HUES48 (cell line): ENCODE data around the gene SMCR8.

Experiments
- H3K27ac ChIP-seq: one replicate; pipeline ENCODE4 v1.7.0; 2013; ENCODE audit warnings: low read depth, low read length, inconsistent platforms
- H3K27me3 ChIP-seq: 2 replicates; pipeline ENCODE4 v1.6.1; 2013; ENCODE audit warnings: mild to moderate bottlenecking, low read length; ENCODE audit not compliant: control insufficient read depth, insufficient read depth
- H3K36me3 ChIP-seq: 2 replicates; pipeline ENCODE4 v1.6.1; 2013; ENCODE audit warnings: low read length; ENCODE audit not compliant: control insufficient read depth, insufficient read depth
- H3K4me1 ChIP-seq: 2 replicates; pipeline ENCODE4 v1.6.1; 2013; ENCODE audit warnings: mild to moderate bottlenecking, low read length; ENCODE audit not compliant: control insufficient read depth, insufficient read depth
- H3K4me3 ChIP-seq: 2 replicates; pipeline ENCODE4 v1.5.1; 2013; ENCODE audit warnings: mild to moderate bottlenecking, low read depth, low read length
- H3K9ac ChIP-seq: 2 replicates; pipeline ENCODE4 v1.6.1; 2013; ENCODE audit warnings: mild to moderate bottlenecking, low read depth, low read length, moderate library complexity
- H3K9me3 ChIP-seq: 2 replicates; pipeline ENCODE4 v1.6.1; 2013; ENCODE audit warnings: low read length; ENCODE audit not compliant: control insufficient read depth, insufficient read depth

The SMCR8 gene

GRCh38 chr17:18314731-18315561 is at the start of gene SMCR8, which contains the start of gene TOP3A:
Gene SMCR8, plus strand, starts transcription at chr17:18315293. Its CDS starts 497 bp downstream, at chr17:18315790.
Gene TOP3A, minus strand, starts transcription at chr17:18314994. Its CDS starts 216 bp downstream, at chr17:18314778.
- H3K4me1 ChIP-seq = peaks cover 13% of the 10 kb centered on the region
- no peaks in the 10 kb centered on the region for H3K9me3 ChIP-seq
- H3K36me3 ChIP-seq = peaks cover 45% of the 10 kb centered on the region
- H3K9ac ChIP-seq = peak within 1 kb of the TSS; percentile 88
- H3K27ac ChIP-seq = peak within 1 kb of the TSS; percentile 93
- no peaks in the 10 kb centered on the region for H3K27me3 ChIP-seq
- peak within 1 kb of the TSS; percentile 96 for H3K4me3 ChIP-seq

GRCh38 chr17:18267366-18267765 is 47.7 kb upstream of the SMCR8 start:
- H3K36me3 ChIP-seq = peaks cover 35% of the 10 kb centered on the region
- no peak overlapping the region for H3K4me3 ChIP-seq
- 0 out of 2 replicates have a peak, but pooled peaks cover 4% of the 10 kb centered on the region for H3K4me1 ChIP-seq
- no peaks in the 10 kb centered on the region for H3K9me3 ChIP-seq
- no peak overlapping the region for H3K27ac ChIP-seq
- no peaks in the 10 kb centered on the region for H3K27me3 ChIP-seq
- no peak overlapping the region for H3K9ac ChIP-seq

GRCh38 chr17:18267927-18268711 is 47.0 kb upstream of the SMCR8 start:
- Histone ChIP-seq H3K27me3 (no peaks in the 10 kb centered on the region), H3K9ac (0 out of 2 replicates have a peak overlapping the region, but pooled peaks have one; percentile 13), H3K27ac (peak overlapping the region; percentile 55), H3K4me3 (no peak overlapping the region), H3K4me1 (0 out of 2 replicates have a peak, but pooled peaks cover 4% of the 10 kb centered on the region), H3K9me3 (no peaks in the 10 kb centered on the region), H3K36me3 (peaks cover 37% of the 10 kb centered on the region)

- H3K9ac ChIP-seq = no peak overlapping the region
- peaks cover 36% of the 10 kb centered on the region for H3K36me3 ChIP-seq
- no peak overlapping the region for H3K27ac ChIP-seq
These were observed 44.8 kb upstream of the SMCR8 start for GRCh38 chr17:18270046-18270931.

GRCh38 chr17:18277076-18277475 is 38.0 kb upstream of the SMCR8 start:
- H3K9ac ChIP-seq = no peak overlapping the region
- no peaks in the 10 kb centered on the region for H3K27me3 ChIP-seq
- H3K27ac ChIP-seq = no peak overlapping the region
- no peaks in the 10 kb centered on the region for H3K9me3 ChIP-seq
- H3K36me3 ChIP-seq = peaks cover 89% of the 10 kb centered on the region
- H3K4me3 ChIP-seq = no peak overlapping the region
- no peaks in the 10 kb centered on the region for H3K4me1 ChIP-seq

More at GRCh38 chr17:18270046-18270931, 44.8 kb upstream of the SMCR8 start:
- H3K4me1 ChIP-seq = 0 out of 2 replicates have a peak, but pooled peaks cover 4% of the 10 kb centered on the region
- no peaks in the 10 kb centered on the region for H3K9me3 ChIP-seq
- H3K27me3 ChIP-seq = no peaks in the 10 kb centered on the region
- no peak overlapping the region for H3K4me3 ChIP-seq

GRCh38 chr17:18278867-18279266 is 36.2 kb upstream of the SMCR8 start:
- Histone ChIP-seq H3K4me3 (no peak overlapping the region), H3K4me1 (no peaks in the 10 kb centered on the region), H3K36me3 (peaks cover 91% of the 10 kb centered on the region), H3K27ac (no peak overlapping the region), H3K9ac (no peak overlapping the region), H3K9me3 (no peaks in the 10 kb centered on the region), H3K27me3 (no peaks in the 10 kb centered on the region)

GRCh38 chr17:18280249-18280648 is 34.8 kb upstream of the SMCR8 start:
- Histone ChIP-seq H3K36me3 (peaks cover 92% of the 10 kb centered on the region), H3K4me3 (no peak overlapping the region), H3K27me3 (no peaks in the 10 kb centered on the region)

GRCh38 chr17:18280766-18281371 is 34.2 kb upstream of the SMCR8 start:
- no peak overlapping the region for H3K27ac ChIP-seq
- H3K27me3 ChIP-seq = no peaks in the 10 kb centered on the region
- no peak overlapping the region for H3K9ac ChIP-seq
- peaks cover 97% of the 10 kb centered on the region for H3K36me3 ChIP-seq
- H3K4me3 ChIP-seq = no peak overlapping the region
- H3K9me3 ChIP-seq = no peaks in the 10 kb centered on the region
- H3K4me1 ChIP-seq = no peaks in the 10 kb centered on the region

More at GRCh38 chr17:18280249-18280648, 34.8 kb upstream of the SMCR8 start:
- Histone ChIP-seq H3K9ac (no peak overlapping the region), H3K27ac (no peak overlapping the region), H3K4me1 (no peaks in the 10 kb centered on the region), H3K9me3 (no peaks in the 10 kb centered on the region)

- Histone ChIP-seq H3K9me3 (no peaks in the 10 kb centered on the region), H3K4me1 (no peaks in the 10 kb centered on the region), H3K4me3 (no peak overlapping the region), H3K27me3 (no peaks in the 10 kb centered on the region), H3K36me3 (peaks cover 94% of the 10 kb centered on the region), H3K9ac (no peak overlapping the region), H3K27ac (no peak overlapping the region)
These were observed 33.3 kb upstream of the SMCR8 start for GRCh38 chr17:18281788-18282187.

GRCh38 chr17:18285296-18285695 is 29.8 kb upstream of the SMCR8 start:
- Histone ChIP-seq H3K4me3 (no peak overlapping the region), H3K4me1 (no peaks in the 10 kb centered on the region), H3K27ac (no peak overlapping the region), H3K9ac (no peak overlapping the region), H3K36me3 (peaks cover 93% of the 10 kb centered on the region), H3K27me3 (no peaks in the 10 kb centered on the region), H3K9me3 (no peaks in the 10 kb centered on the region)
